ENCODE measurements around the gene FASN.
A peak's percentile ranks its signal among the peaks of the same experiment; 100 is the strongest.

Gene FASN

GRCh38 chr17:82031885-82032627 is 66.0 kb downstream of the FASN start:
- Histone ChIP-seq H3K4me3 (ENCODE audit: insufficient read depth, low read length, poor library complexity, severe bottlenecking) (peak overlapping the region; percentile 31), H3K79me2 (ENCODE audit: insufficient read depth, low read length) (peaks cover 10% of the 10 kb centered on the region), H3K36me3 (ENCODE audit: low read length) (no peaks in the 10 kb centered on the region), H3K27ac (ENCODE audit: low read depth, low read length) (no peak overlapping the region), H3K9ac (ENCODE audit: low read length) (peak overlapping the region; percentile 35; the same call in 1 of the 2 replicates), H3K4me2 (ENCODE audit: low read depth, low read length, poor library complexity, severe bottlenecking) (peak overlapping the region; percentile 37), H4K20me1 (ENCODE audit: low read depth, low read length) (peaks cover 4% of the 10 kb centered on the region; the same call in 1 of the 2 replicates), H3F3A (ENCODE audit: insufficient read depth) (peaks cover 9% of the 10 kb centered on the region; the same call in 1 of the 2 replicates), H3K27me3 (ENCODE audit: low read length) (no peaks in the 10 kb centered on the region), H3K9me2 (replicated peaks; ENCODE audit: insufficient read depth, low read length) (no peaks in the 10 kb centered on the region), H3K9me3 (ENCODE audit: insufficient read depth, low read length) (no peaks in the 10 kb centered on the region), H2AFZ (ENCODE audit: low read depth, low read length, severe bottlenecking) (no peak overlapping the region)
- TF ChIP-seq EZH2phosphoT487 (conservative IDR thresholded peaks at IDR 0.05; ENCODE audit: low read length) (no peak), CTCF (IDR thresholded peaks at IDR 0.05; ENCODE audit: insufficient read depth, low read length, poor library complexity, severe bottlenecking) (no peak)

- peak within 1 kb of the TSS; percentile 66 for H3K4me2 ChIP-seq (ENCODE audit: low read depth, low read length, poor library complexity, severe bottlenecking)
- no peaks in the 10 kb centered on the region for H4K20me1 ChIP-seq (ENCODE audit: low read depth, low read length)
- peak within 1 kb of the TSS; percentile 53 for H3K4me3 ChIP-seq (ENCODE audit: insufficient read depth, low read length, poor library complexity, severe bottlenecking)
- H3K9me2 ChIP-seq (replicated peaks; ENCODE audit: insufficient read depth, low read length): no peaks in the 10 kb centered on the region
- H3K27me3 ChIP-seq (ENCODE audit: low read length): no peaks in the 10 kb centered on the region
- TF ChIP-seq EZH2phosphoT487 (conservative IDR thresholded peaks at IDR 0.05; ENCODE audit: low read length) (no peak), CTCF (IDR thresholded peaks at IDR 0.05; ENCODE audit: insufficient read depth, low read length, poor library complexity, severe bottlenecking) (no peak)
- peak within 1 kb of the TSS; percentile 61 for H2AFZ ChIP-seq (ENCODE audit: low read depth, low read length, severe bottlenecking)
- no peaks in the 10 kb centered on the region for H3K36me3 ChIP-seq (ENCODE audit: low read length)
- peak within 1 kb of the TSS; percentile 58 for H3K27ac ChIP-seq (ENCODE audit: low read depth, low read length)
- H3K9me3 ChIP-seq (ENCODE audit: insufficient read depth, low read length): no peaks in the 10 kb centered on the region
- H3K9ac ChIP-seq (ENCODE audit: low read length): peak within 1 kb of the TSS; percentile 55
- H3F3A ChIP-seq (ENCODE audit: insufficient read depth): peaks cover 9% of the 10 kb centered on the region; the same call in 1 of the 2 replicates
- H3K79me2 ChIP-seq (ENCODE audit: insufficient read depth, low read length): peaks cover 4% of the 10 kb centered on the region
Measured at GRCh38 chr17:82031303-82031884, 66.6 kb downstream of the FASN start, which contains the start of gene RAC3. Gene RAC3, plus strand, starts transcription at chr17:82031678. Its CDS starts 84 bp downstream, at chr17:82031762.

- Histone ChIP-seq H3K4me3 (ENCODE audit: insufficient read depth, low read length, poor library complexity, severe bottlenecking) (peak overlapping the region; percentile 53), H2AFZ (ENCODE audit: low read depth, low read length, severe bottlenecking) (peak overlapping the region; percentile 61), H3K9ac (ENCODE audit: low read length) (peak overlapping the region; percentile 55), H3K36me3 (ENCODE audit: low read length) (no peaks in the 10 kb centered on the region), H4K20me1 (ENCODE audit: low read depth, low read length) (no peaks in the 10 kb centered on the region), H3K4me2 (ENCODE audit: low read depth, low read length, poor library complexity, severe bottlenecking) (peak overlapping the region; percentile 66), H3K27ac (ENCODE audit: low read depth, low read length) (peak overlapping the region; percentile 58), H3K9me3 (ENCODE audit: insufficient read depth, low read length) (no peaks in the 10 kb centered on the region), H3K9me2 (replicated peaks; ENCODE audit: insufficient read depth, low read length) (no peaks in the 10 kb centered on the region), H3F3A (ENCODE audit: insufficient read depth) (peaks cover 9% of the 10 kb centered on the region; the same call in 1 of the 2 replicates), H3K27me3 (ENCODE audit: low read length) (no peaks in the 10 kb centered on the region), H3K79me2 (ENCODE audit: insufficient read depth, low read length) (no peaks in the 10 kb centered on the region)
- TF ChIP-seq EZH2phosphoT487 (conservative IDR thresholded peaks at IDR 0.05; ENCODE audit: low read length): no peak
- TF ChIP-seq CTCF (IDR thresholded peaks at IDR 0.05; ENCODE audit: insufficient read depth, low read length, poor library complexity, severe bottlenecking): peak; percentile 40
Measured at GRCh38 chr17:82030470-82031302, 67.3 kb downstream of the FASN start.

Measured in SU-DHL-6 (cell line).